PC-9 (cell line): ENCODE results near the gene NOCT.

Experiments
- CTCF ChIP-seq: fragments of 200-600 bp; sonication (generic); conservative IDR thresholded peaks from 2 replicates; pipeline ENCODE4 v1.6.1; 2017; ENCODE audit warnings: mixed run types, antibody characterized with exemption, mild to moderate bottlenecking, moderate library complexity
- EZH2 ChIP-seq: fragments of 200-600 bp; sonication (generic); IDR thresholded peaks from 2 replicates; pipeline ENCODE4 v1.8.0; 2017; ENCODE audit warnings: antibody characterized with exemption, low read depth

- TF ChIP-seq CTCF (no peak), EZH2 (no peak)
These were observed 42.4 kb upstream of the NOCT start for GRCh38 chr4:138972956-138973801.
